GM19043 (cell line): ENCODE results near the gene RAPGEF1.

Source experiments
- ATAC-seq: cut with Tn5 transposase; IDR thresholded peaks from one replicate; pipeline ENCODE4 v1.9.1; 2021; ENCODE audit warnings: low read depth; ENCODE audit not compliant: unreplicated experiment

Gene RAPGEF1

GRCh38 chr9:131708226-131709002, 31.5 kb downstream of the RAPGEF1 start:
- no peak for ATAC-seq

- ATAC-seq, result no peak
Measured at GRCh38 chr9:131707733-131708157, 32.1 kb downstream of the RAPGEF1 start.

- no peak for ATAC-seq
Measured at GRCh38 chr9:131707050-131707449, 32.8 kb downstream of the RAPGEF1 start.

- no peak for ATAC-seq
Measured at GRCh38 chr9:131706608-131706970, 33.3 kb downstream of the RAPGEF1 start.

- ATAC-seq, result no peak
Measured at GRCh38 chr9:131704988-131705387, 34.9 kb downstream of the RAPGEF1 start.

GRCh38 chr9:131704141-131704983, 35.5 kb downstream of the RAPGEF1 start:
- ATAC-seq, result no peak

GRCh38 chr9:131703697-131704096, 36.2 kb downstream of the RAPGEF1 start:
- no peak for ATAC-seq

- no peak for ATAC-seq
Measured at GRCh38 chr9:131702911-131703310, 37.0 kb downstream of the RAPGEF1 start.

GRCh38 chr9:131701789-131702337, 38.0 kb downstream of the RAPGEF1 start:
- ATAC-seq, result no peak

- no peak for ATAC-seq
Measured at GRCh38 chr9:131701436-131701781, 38.5 kb downstream of the RAPGEF1 start.

- no peak for ATAC-seq
Measured at GRCh38 chr9:131700765-131701435, 39.0 kb downstream of the RAPGEF1 start.

- no peak for ATAC-seq
Measured at GRCh38 chr9:131700076-131700475, 39.8 kb downstream of the RAPGEF1 start.

GRCh38 chr9:131698618-131698985, 41.3 kb downstream of the RAPGEF1 start:
- no peak for ATAC-seq

- ATAC-seq, result no peak
Measured at GRCh38 chr9:131697908-131698617, 41.8 kb downstream of the RAPGEF1 start.

- no peak for ATAC-seq
Measured at GRCh38 chr9:131697097-131697496, 42.8 kb downstream of the RAPGEF1 start.

GRCh38 chr9:131695836-131696460, 43.9 kb downstream of the RAPGEF1 start:
- ATAC-seq, result no peak

GRCh38 chr9:131695366-131695765, 44.5 kb downstream of the RAPGEF1 start:
- ATAC-seq, result no peak

GRCh38 chr9:131693651-131694597, 46.0 kb downstream of the RAPGEF1 start:
- ATAC-seq, result no peak
